ENCODE measurements around the gene PTPRD.

The PTPRD gene

GRCh38 chr9:9730174-9730573 lies 882.6 kb downstream of the PTPRD start:
- no peak for DNase-seq

DNA sequence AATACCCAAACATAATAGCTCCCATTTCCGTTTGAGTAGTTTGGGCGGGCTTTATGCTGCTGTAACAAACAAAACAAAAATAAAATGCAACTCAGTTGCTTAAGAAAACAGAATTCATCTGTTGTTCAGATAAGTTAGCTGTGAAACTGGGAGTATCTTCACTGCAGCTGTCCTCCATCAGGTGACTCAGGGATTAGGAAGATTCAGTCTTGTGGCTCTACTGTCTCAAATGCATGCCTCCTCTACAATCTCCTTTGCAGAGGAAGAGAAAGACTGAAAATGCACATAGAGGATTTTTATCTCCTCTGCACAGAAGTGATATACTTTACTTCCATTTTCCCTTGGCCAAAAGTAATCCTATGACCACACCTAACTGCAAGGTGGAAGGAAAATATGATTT lies 883.7 kb downstream of the PTPRD start:
- no peak for DNase-seq

DNA sequence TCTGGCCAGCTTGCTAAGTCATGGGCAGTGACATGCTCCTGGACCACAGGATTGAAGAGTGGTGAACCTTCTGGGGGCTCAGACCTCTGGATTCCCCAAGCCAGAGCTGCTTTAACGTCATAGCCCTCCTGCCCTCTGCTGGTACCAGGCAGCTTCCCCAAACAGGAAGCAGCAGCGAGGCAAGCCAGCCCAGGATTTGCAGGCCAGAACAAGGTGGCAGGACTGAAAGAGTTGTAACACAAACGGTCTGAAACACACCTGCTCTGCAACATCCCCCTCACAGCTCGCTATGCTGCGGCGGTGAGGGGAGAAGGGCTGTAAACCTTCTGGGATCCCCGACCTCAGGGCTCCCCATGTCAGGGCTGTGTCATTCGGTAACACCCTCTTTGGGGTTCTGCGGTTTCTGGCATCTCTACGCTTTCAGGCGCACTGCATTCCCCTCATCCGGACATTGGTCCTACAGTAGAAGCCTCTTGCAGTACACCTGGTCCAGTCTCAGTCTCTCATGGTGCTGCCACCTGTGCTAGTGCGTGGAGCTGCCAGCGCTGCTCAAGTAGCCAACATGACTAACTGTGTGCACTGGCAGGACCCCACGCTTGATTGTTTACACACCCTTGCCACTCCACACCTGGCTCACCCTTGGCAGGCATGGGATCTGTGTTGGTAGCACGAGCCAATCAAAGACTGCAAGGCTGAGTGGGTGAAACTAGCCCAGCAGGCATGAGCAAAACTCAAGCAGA lies 893.3 kb downstream of the PTPRD start:
- DNase-seq = no peak

GRCh38 chr9:9718691-9719090 lies 894.1 kb downstream of the PTPRD start:
- DNase-seq = no peak

DNA sequence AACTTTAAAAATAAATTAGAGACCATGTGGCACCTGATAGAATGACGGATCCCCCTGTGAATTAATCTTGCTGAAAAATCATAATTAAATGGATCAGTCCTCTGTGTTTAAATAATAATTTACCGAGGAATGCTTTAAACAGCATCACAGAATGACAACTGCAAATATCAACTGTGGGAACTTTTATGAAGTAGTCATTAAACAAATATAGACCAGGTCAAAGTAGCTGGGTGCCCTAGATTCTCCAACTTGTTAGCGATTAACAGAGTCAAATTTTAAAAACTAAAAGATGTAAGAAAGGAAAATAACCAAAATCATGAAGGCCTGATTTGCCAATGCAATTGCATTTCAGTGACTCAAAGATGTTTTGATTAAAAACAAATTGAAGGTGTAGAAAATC lies 933.4 kb downstream of the PTPRD start:
- no peak for DNase-seq

DNA sequence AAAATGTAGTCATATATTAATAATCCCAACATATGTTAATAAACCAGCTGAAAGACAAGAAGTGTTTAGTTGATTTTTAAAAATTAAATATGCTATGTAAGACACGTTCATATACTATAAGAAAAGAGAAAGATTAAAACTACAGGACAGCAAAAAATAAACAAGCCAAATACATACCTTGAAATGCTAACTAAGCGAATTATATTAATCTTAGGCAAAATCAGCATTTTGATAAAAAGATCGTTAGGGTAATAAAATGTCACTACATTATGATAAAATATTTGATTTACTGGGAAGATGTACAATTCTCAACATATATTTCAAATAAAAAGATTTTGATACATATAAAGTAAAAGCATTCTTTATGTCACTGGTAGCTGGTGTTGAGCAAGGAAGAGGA lies 938.3 kb downstream of the PTPRD start:
- no peak for DNase-seq

DNA sequence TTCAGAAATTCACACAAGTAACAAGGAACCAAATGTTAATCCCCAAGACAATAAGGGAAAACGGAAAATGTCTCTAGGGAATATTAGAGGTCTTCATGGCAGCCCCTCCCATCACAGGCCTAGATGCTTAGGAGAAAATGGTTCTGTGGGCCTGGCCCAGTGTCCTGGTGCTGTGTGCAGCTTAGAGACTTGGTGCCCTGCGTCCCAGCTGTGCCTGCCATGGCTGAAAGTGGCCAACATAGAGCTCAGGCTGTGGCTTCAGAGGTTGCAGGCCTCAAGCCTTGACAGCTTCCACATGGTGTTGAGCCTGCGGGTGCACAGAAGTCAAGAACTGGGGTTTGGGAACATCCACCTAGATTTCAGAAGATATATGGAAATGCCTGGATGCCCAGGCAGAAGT lies 942.3 kb downstream of the PTPRD start:
- no peak for DNase-seq

GRCh38 chr9:9645006-9645405 lies 967.8 kb downstream of the PTPRD start:
- no peak for DNase-seq

DNA sequence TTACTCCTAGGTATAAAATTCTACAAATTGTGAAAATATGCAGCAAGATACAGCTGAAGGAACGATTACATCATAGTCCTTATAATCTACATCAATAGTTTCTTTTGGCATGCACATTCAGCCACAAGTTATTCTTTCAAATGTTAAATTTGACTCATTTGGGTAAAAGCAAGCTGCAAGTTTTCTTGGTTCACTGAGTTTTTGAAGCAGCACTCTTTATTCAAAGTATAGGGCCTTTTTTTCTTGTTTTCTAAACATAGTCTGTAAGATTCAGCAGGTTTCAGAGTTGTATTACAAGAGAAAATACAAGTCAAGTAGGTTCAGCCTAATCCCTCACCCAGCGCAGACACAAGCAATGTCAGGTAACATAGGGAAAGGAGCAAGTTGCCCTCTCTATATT lies 981.5 kb downstream of the PTPRD start:
- DNase-seq = no peak

GRCh38 chr9:9625248-9625647 lies 987.6 kb downstream of the PTPRD start:
- no peak for DNase-seq

DNA sequence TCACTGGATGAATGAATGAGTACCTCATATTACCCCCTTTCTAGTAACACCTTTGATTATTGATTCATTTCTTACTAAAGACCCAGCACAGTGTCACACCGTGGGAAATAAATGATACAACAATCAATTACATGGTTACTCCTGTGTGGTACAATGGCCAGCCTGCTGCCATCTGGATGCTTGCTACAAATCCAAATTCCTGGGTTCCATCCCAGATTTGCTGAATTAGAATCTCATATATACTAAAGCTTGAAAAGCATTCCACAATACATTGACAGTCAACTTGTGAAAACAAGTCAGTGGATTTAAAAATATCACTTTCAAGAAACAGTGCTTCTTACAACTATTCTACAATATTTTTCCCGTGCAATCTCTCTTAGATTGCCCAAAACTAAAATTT lies 989.3 kb downstream of the PTPRD start:
- DNase-seq = no peak

- no peak for DNase-seq
These were observed 991.4 kb downstream of the PTPRD start for GRCh38 chr9:9621355-9621940.

- DNase-seq = no peak
These were observed 992.1 kb downstream of the PTPRD start for GRCh38 chr9:9620736-9621135.

- no peak for DNase-seq
These were observed 997.7 kb downstream of the PTPRD start for GRCh38 chr9:9615086-9615485.

- no peak for DNase-seq
These were observed 998.2 kb downstream of the PTPRD start for GRCh38 chr9:9614607-9615006.

- DNase-seq = no peak
These were observed 1000.0 kb downstream of the PTPRD start for GRCh38 chr9:9612755-9613154.

GRCh38 chr9:9612270-9612669 lies 1000.5 kb downstream of the PTPRD start:
- DNase-seq = peak; percentile 65

DNA sequence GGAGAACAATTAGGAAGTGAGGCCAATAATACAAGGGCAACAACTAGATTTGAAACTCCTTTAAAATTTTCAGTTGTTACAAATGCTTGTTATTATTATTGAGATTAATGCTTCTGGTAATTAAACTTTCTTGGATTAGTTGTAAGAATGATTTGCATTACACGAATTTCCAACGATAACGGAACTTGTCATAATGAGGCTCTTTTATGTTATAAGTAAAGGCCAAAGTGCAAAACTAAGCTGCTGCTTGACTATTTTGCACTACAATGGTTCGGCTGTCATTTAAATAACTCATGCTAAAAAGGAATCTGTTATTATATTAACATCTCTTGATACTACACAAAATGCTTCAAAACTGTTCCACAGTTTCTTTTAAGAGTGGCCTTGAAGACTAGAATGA lies 1007.1 kb downstream of the PTPRD start:
- no peak for DNase-seq

DNA sequence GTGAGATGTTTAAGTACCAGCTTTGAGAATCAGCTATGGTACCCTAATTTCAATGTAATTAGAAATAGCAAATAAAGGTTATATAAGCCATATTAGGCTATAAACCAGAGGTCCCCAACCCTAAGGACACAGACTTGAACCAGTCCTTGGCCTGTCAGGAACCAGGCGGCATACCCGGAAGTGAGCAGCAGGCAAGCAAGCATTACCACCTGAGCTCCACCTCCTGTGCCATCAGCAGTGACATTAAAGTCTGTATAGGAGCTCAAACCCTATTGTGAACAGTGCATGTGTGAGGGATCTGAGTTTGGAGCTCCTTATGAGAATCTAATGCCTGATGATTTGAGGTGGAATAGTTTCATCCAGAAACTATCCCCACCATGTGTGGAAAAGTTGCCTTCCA lies 1009.5 kb downstream of the PTPRD start:
- no peak for DNase-seq

- no peak for DNase-seq
These were observed 1014.1 kb downstream of the PTPRD start for GRCh38 chr9:9598723-9599122.

GRCh38 chr9:9592104-9592503 lies 1020.7 kb downstream of the PTPRD start:
- DNase-seq = no peak

DNA sequence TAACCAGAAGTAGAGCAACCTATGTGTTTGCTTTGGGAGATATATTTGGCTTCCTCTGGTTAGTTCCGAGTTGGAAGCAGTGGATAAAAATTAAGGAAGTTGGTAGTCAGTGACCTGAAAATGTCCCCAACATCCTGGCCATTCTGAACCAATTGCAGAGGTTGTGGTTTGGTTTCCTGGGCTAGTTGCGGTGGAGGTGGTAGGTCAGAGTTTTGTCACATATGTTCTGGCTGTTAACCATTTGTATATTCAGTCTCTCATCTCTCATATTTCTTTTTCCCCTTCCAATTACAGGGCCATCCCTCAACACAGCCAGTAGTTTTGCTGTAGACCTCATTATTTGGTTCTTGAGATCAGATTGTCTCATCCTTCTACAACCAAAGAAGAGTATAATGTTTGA lies 1026.9 kb downstream of the PTPRD start:
- DNase-seq = no peak

- DNase-seq = no peak
These were observed 1038.7 kb downstream of the PTPRD start for GRCh38 chr9:9574080-9574479.

GRCh38 chr9:9565700-9566099 lies 1047.1 kb downstream of the PTPRD start:
- DNase-seq = no peak

DNA sequence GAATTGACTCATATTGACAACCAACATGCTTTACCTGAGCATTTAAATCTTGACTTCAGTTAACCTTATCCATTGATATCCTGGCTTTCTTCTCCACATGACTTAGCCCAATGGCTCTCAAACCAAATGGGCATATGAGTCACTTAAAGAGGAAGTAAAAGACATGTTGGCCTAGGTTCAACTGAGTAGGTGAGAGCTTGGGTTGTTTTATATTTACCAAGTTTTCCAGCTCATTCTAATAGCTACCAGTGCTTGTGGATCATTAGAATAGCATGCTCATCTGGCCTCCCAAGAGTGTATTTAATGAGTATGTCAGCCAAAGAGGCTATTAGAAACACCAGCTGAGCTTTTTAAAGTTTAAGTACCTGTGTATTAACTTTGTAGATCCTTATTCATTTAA lies 1049.0 kb downstream of the PTPRD start:
- DNase-seq = peak; percentile 55
